Daoy (cell line): Measurements from ENCODE around the gene CRYBA2. TPM values are rescaled to one million over a fixed set of nuclear protein-coding genes. Genes with fewer than 3 reads are reported as not detected.

Experiments used
- DNase-seq: peaks from one replicate; pipeline ENCODE4 v3.0.0-alpha.2; 2015; ENCODE audit warnings: low read depth
- total RNA-seq: library from RNA; depleted of rRNA; stranded (reverse); fragments of >200 nt; shearing (Covaris generic); gene quantifications from 2 replicates; pipeline ENCODE4 v1.2.3, GENCODE V29; 2014; rRNA removed

CRYBA2 gene
- total RNA-seq, 1 experiment from 2014 or later = 2.2 TPM

- DNase-seq = no peak
Observed at GRCh38 chr2:218956039-218956438, 37.2 kb downstream of the CRYBA2 start.

- no peak for DNase-seq
Observed at GRCh38 chr2:218954541-218955300, 38.5 kb downstream of the CRYBA2 start.

- DNase-seq = peak; percentile 19
Observed at GRCh38 chr2:218953366-218953954, 39.8 kb downstream of the CRYBA2 start.

GRCh38 chr2:218952160-218952559 lies 41.1 kb downstream of the CRYBA2 start:
- DNase-seq = no peak

GRCh38 chr2:218946621-218947020 lies 46.6 kb downstream of the CRYBA2 start:
- DNase-seq = no peak

- no peak for DNase-seq
Observed at GRCh38 chr2:218944759-218945404, 48.3 kb downstream of the CRYBA2 start.

Other genes starting within 250 kb of the CRYBA2 start
- gene CYP27A1, start 211.3 kb downstream of the CRYBA2 start, total RNA-seq = 0.77 and 0.80 TPM in 2 replicates
- not detected in 2 replicates for gene PRKAG3, start 161.6 kb downstream of the CRYBA2 start, total RNA-seq
- gene WNT6, start 133.6 kb downstream of the CRYBA2 start, total RNA-seq = 0.23 TPM in 1 of 2 replicates, not detected in the other
- gene WNT10A, start 112.6 kb downstream of the CRYBA2 start, total RNA-seq = 0.11 and 0.12 TPM in 2 replicates
- gene CDK5R2, start 33.8 kb downstream of the CRYBA2 start, total RNA-seq = 0.06 TPM in 1 of 2 replicates, not detected in the other
- 0.34 TPM in 1 of 2 replicates, not detected in the other for gene FEV, start 8.2 kb downstream of the CRYBA2 start, total RNA-seq
- gene CFAP65, start 48.1 kb upstream of the CRYBA2 start, total RNA-seq = 0.11 TPM in 1 of 2 replicates, not detected in the other
- gene IHH, start 67.5 kb upstream of the CRYBA2 start, total RNA-seq = not detected in 2 replicates
- gene NHEJ1, start 167.4 kb upstream of the CRYBA2 start, total RNA-seq = 13.6 and 22.0 TPM in 2 replicates
- gene SLC23A3, start 176.6 kb upstream of the CRYBA2 start, total RNA-seq = 0.63 and 0.86 TPM in 2 replicates
- gene CNPPD1, start 183.5 kb upstream of the CRYBA2 start, total RNA-seq = 36.2 and 41.3 TPM in 2 replicates
- gene RETREG2, start 184.9 kb upstream of the CRYBA2 start, total RNA-seq = 33.3 and 48.8 TPM in 2 replicates
- gene ZFAND2B, start 213.4 kb upstream of the CRYBA2 start, total RNA-seq = 31.2 and 32.3 TPM in 2 replicates
- gene ABCB6, start 225.5 kb upstream of the CRYBA2 start, total RNA-seq = 9.0 and 10.5 TPM in 2 replicates
- gene ATG9A, start 236.2 kb upstream of the CRYBA2 start, total RNA-seq = 27.1 and 56.9 TPM in 2 replicates
- 25.2 and 25.8 TPM in 2 replicates for gene ANKZF1, start 236.4 kb upstream of the CRYBA2 start, total RNA-seq